Measurements from ENCODE around the gene TMEM203. TPM values are rescaled to one million over a fixed set of nuclear protein-coding genes. Genes with fewer than 3 reads are reported as not detected.

The TMEM203 gene
- polyA plus RNA-seq, 1 of the 3 experiments (the other 2 are of a cell fraction) = 55.6 TPM

DNA sequence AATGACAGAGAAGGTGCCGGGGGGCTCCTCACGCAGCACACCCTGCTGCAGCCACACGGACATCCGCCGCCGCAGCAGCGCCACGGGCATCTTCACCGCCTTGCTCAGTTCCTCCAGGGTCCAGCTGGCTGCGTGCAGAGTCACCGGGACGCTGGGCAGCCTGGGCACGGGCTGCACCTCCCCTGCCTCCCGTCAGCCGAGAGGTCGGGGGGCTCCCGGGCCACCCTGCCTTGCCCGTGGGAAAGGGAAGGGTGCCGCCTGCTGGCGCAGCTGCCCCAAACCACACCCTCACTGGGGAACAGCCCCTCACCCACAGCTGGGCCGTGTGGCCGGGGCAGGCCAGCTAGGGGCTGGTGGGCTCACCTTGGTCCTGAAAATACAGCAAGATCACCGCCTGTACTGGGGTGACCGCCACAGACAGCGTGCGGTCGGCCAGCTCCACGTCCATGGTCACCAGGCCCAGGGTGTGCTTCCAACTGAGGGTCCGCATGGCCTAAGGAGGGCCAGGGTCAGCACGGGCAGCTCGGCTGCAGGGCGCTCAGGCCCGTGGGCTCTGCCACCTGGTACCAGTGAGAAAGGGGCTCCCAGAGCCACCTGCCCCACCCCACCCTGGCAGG lies 30.0 kb downstream of the TMEM203 start:
- CTCF ChIA-PET = interaction anchor here (1.2 to 2.0 kb wide), 2 partner anchors 13 to 26 kb away, joined by 7 read pairs; partner anchors contain the start of genes ANAPC2 and SSNA1
- peaks cover 0 to 18% of the 10 kb centered on the region in 2 experiments for H3K36me3 ChIP-seq (replicated peaks in 1 of 2; ENCODE audit: control insufficient read depth in 1 of 2, insufficient read depth in 2 of 2, low read length in 1 of 2)
- 89% methylated on average over 8 of the region's 33 CpGs for WGBS (ENCODE audit: low lambda C conversion rate)
- no peaks in the 10 kb centered on the region for H3F3A ChIP-seq (replicated peaks; ENCODE audit: insufficient read depth)
- H3K79me2 ChIP-seq (ENCODE audit: insufficient read depth) = no peaks in the 10 kb centered on the region
- no peak overlapping the region for H2AFZ ChIP-seq (ENCODE audit: low read depth)
- H3K4me3 ChIP-seq (ENCODE audit: low read depth in 2 of 2, low read length in 1 of 2) = no peak overlapping the region
- TF ChIP-seq RFX5 (IDR thresholded peaks at IDR 0.05; ENCODE audit: low read length) (no peak), RXRA (IDR thresholded peaks at IDR 0.05; ENCODE audit: borderline replicate concordance, low read depth) (no peak), TCF12 (IDR thresholded peaks at IDR 0.05) (no peak), RAD21 (IDR thresholded peaks at IDR 0.05; ENCODE audit: low read length) (no peak), YY1 (IDR thresholded peaks at IDR 0.05; ENCODE audit: low read depth) (no peak), FOXJ3 (CRISPR knock-in tag; IDR thresholded peaks at IDR 0.05) (no peak), MEF2A (IDR thresholded peaks at IDR 0.05; ENCODE audit: borderline replicate concordance, low read depth) (no peak), ELF1 (IDR thresholded peaks at IDR 0.05) (no peak), MXI1 (IDR thresholded peaks at IDR 0.05; ENCODE audit: low read depth, low read length) (no peak), FOXM1 (IDR thresholded peaks at IDR 0.05; ENCODE audit: low read depth) (no peak), GABPA (IDR thresholded peaks at IDR 0.05; ENCODE audit: low read depth) (no peak)
- TF ChIP-seq, protein P1, sequence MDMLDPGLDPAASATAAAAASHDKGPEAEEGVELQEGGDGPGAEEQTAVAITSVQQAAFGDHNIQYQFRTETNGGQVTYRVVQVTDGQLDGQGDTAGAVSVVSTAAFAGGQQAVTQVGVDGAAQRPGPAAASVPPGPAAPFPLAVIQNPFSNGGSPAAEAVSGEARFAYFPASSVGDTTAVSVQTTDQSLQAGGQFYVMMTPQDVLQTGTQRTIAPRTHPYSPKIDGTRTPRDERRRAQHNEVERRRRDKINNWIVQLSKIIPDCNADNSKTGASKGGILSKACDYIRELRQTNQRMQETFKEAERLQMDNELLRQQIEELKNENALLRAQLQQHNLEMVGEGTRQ (IDR thresholded peaks at IDR 0.05; ENCODE audit: borderline replicate concordance, low read depth, low read length) = no peak
- TF ChIP-seq, protein P2, sequence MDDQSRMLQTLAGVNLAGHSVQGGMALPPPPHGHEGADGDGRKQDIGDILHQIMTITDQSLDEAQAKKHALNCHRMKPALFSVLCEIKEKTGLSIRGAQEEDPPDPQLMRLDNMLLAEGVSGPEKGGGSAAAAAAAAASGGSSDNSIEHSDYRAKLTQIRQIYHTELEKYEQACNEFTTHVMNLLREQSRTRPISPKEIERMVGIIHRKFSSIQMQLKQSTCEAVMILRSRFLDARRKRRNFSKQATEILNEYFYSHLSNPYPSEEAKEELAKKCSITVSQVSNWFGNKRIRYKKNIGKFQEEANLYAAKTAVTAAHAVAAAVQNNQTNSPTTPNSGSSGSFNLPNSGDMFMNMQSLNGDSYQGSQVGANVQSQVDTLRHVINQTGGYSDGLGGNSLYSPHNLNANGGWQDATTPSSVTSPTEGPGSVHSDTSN (IDR thresholded peaks at IDR 0.05) = no peak
- TF ChIP-seq, protein P3, sequence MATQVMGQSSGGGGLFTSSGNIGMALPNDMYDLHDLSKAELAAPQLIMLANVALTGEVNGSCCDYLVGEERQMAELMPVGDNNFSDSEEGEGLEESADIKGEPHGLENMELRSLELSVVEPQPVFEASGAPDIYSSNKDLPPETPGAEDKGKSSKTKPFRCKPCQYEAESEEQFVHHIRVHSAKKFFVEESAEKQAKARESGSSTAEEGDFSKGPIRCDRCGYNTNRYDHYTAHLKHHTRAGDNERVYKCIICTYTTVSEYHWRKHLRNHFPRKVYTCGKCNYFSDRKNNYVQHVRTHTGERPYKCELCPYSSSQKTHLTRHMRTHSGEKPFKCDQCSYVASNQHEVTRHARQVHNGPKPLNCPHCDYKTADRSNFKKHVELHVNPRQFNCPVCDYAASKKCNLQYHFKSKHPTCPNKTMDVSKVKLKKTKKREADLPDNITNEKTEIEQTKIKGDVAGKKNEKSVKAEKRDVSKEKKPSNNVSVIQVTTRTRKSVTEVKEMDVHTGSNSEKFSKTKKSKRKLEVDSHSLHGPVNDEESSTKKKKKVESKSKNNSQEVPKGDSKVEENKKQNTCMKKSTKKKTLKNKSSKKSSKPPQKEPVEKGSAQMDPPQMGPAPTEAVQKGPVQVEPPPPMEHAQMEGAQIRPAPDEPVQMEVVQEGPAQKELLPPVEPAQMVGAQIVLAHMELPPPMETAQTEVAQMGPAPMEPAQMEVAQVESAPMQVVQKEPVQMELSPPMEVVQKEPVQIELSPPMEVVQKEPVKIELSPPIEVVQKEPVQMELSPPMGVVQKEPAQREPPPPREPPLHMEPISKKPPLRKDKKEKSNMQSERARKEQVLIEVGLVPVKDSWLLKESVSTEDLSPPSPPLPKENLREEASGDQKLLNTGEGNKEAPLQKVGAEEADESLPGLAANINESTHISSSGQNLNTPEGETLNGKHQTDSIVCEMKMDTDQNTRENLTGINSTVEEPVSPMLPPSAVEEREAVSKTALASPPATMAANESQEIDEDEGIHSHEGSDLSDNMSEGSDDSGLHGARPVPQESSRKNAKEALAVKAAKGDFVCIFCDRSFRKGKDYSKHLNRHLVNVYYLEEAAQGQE (IDR thresholded peaks at IDR 0.05; ENCODE audit: low read depth, low read length) = no peak
- TF ChIP-seq, protein P4, sequence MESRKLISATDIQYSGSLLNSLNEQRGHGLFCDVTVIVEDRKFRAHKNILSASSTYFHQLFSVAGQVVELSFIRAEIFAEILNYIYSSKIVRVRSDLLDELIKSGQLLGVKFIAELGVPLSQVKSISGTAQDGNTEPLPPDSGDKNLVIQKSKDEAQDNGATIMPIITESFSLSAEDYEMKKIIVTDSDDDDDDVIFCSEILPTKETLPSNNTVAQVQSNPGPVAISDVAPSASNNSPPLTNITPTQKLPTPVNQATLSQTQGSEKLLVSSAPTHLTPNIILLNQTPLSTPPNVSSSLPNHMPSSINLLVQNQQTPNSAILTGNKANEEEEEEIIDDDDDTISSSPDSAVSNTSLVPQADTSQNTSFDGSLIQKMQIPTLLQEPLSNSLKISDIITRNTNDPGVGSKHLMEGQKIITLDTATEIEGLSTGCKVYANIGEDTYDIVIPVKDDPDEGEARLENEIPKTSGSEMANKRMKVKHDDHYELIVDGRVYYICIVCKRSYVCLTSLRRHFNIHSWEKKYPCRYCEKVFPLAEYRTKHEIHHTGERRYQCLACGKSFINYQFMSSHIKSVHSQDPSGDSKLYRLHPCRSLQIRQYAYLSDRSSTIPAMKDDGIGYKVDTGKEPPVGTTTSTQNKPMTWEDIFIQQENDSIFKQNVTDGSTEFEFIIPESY (IDR thresholded peaks at IDR 0.05; ENCODE audit: borderline replicate concordance, low read depth) = no peak
- TF ChIP-seq, protein P5, sequence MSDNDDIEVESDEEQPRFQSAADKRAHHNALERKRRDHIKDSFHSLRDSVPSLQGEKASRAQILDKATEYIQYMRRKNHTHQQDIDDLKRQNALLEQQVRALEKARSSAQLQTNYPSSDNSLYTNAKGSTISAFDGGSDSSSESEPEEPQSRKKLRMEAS (IDR thresholded peaks at IDR 0.05; ENCODE audit: low read depth) = no peak
- TF ChIP-seq, protein P6, sequence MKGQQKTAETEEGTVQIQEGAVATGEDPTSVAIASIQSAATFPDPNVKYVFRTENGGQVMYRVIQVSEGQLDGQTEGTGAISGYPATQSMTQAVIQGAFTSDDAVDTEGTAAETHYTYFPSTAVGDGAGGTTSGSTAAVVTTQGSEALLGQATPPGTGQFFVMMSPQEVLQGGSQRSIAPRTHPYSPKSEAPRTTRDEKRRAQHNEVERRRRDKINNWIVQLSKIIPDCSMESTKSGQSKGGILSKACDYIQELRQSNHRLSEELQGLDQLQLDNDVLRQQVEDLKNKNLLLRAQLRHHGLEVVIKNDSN (IDR thresholded peaks at IDR 0.05; ENCODE audit: borderline replicate concordance, low read depth) = no peak
- no peak overlapping the region for H3K27ac ChIP-seq (ENCODE audit: low read depth in 2 of 2, low read length in 1 of 2)
- no peaks in the 10 kb centered on the region for H3K9me2 ChIP-seq
- peaks cover 0 to 19% of the 10 kb centered on the region in 2 experiments; a peak in 1 of 4 replicates for H3K4me1 ChIP-seq (ENCODE audit: control insufficient read depth in 1 of 2, insufficient read depth in 2 of 2, low read depth in 1 of 2, low read length in 1 of 2)
- POLR2A ChIA-PET = no interaction called here
- H3K9ac ChIP-seq = no peak overlapping the region
- no peaks in the 10 kb centered on the region for H3K9me3 ChIP-seq
- H3K27me3 ChIP-seq (ENCODE audit: insufficient read depth) = 0 out of 2 replicates have a peak, but pooled peaks cover 2% of the 10 kb centered on the region
- no peaks in the 10 kb centered on the region for H4K20me1 ChIP-seq (ENCODE audit: insufficient read depth)
- no peak for DNase-seq
- no peak overlapping the region for H3K4me2 ChIP-seq
